Dedifferentiated amniotic fluid mesenchymal stem cell (primary cell): ENCODE measurements around the gene SLCO2A1.
A peak's percentile ranks its signal among the peaks of the same experiment; 100 is the strongest.

ENCODE experiments used
- DNase-seq: peaks from one replicate; pipeline ENCODE4 v3.0.0-alpha.2; 2016; ENCODE audit errors: extremely low spot score

The SLCO2A1 gene

DNA sequence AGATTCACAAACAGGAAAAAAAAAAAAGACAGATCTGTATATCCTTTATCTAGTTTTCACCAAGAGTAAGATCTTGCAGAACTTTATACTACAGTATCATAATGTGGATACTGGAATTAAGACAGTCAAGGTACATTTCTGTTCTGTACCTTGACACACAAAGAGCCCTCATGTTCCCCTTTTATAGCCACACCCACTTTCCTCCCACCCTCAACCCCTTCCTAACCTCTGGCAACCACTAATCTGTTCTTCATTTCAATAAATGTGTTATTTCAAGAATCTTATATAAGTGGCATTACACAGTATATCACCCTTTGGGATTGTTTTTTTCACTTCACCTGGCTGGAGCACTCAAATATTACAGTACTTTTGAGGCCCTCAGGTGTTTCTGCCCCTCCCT is 130.4 kb downstream of the SLCO2A1 start:
- DNase-seq: no peak

- DNase-seq: no peak
These were observed 132.2 kb downstream of the SLCO2A1 start for GRCh38 chr3:133897547-133897946.

- no peak for DNase-seq
These were observed 133.5 kb downstream of the SLCO2A1 start for GRCh38 chr3:133896002-133896761.

GRCh38 chr3:133895208-133896001 is 134.3 kb downstream of the SLCO2A1 start, which contains the start of gene RAB6B:
Gene RAB6B, minus strand, starts transcription at chr3:133895882. Its CDS starts 416 bp downstream, at chr3:133895466.
- DNase-seq: peak; percentile 31

DNA sequence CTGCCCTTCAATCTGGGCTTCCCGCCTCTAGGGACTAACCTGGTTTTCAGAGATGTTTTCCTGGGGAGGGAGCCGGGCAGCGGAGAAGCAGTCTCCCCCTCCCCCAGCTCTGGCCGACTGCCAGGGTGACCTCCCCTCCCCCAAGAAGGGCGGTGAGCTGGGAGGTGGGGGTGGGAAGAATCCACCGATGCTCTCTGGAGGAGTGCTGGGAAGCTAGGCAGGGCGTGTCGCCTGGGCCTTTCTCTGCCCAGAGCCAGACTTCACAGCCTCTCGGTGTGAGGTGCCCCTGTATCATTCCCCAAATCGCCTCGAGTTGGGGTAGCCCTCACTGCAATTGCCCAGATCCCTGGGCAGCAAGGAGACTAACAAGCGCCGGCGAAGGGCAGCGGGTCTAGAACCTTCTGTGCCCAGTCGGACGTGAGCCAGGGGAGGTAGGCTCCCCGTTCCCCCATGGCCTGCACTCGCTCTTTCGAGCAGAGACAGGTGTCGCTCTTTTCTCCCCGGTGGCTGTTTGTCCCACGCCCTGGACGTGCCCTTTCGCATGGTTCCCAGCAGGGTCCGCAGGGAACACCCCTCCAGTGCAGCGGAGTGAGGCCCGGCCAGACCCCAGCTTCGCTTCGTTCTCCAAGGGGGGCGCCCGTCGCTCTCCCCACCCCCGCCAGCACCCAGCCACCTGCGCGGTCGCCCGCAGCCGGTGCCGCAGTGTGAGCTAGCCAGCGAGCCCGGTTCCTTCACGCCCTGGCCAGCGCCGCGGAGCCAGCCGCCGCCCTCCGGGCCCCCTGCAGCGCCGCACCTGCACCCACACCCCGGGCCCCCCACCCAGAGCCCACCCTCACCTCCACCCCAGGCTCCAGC is 135.1 kb downstream of the SLCO2A1 start:
- DNase-seq: no peak

DNA sequence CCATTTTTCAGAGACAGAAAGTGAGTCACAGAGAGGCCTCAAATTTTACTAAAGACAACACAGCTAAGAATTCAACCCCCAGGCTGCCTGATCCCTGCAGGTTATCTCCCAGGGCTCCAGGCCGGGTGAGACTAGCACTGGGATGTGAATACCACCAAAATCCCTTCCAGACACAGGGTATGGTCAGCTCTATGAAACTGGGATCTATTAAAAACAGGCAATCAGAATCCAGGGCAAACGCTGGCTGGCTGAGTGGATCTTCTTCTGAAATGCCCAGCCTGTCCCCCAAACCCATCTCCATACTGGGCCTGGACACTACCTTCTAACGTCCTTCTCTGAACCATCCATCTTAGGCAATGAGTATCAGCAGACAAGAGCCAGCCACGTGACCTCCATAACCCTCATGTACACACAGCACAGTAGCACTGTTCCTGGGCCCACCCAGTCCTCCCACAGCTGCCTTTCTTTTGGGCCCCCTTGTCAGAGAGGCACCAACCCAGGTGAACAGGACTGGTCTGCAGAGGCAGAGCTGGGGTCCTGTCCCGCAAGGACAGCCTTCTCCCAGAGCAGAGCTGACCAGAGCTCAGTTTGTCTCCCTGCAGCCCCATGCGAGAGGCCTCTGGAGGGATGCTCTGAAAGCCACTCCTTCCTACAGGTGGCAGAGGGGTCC is 135.9 kb downstream of the SLCO2A1 start:
- no peak for DNase-seq

- DNase-seq: no peak
These were observed 137.0 kb downstream of the SLCO2A1 start for GRCh38 chr3:133892541-133893231.

DNA sequence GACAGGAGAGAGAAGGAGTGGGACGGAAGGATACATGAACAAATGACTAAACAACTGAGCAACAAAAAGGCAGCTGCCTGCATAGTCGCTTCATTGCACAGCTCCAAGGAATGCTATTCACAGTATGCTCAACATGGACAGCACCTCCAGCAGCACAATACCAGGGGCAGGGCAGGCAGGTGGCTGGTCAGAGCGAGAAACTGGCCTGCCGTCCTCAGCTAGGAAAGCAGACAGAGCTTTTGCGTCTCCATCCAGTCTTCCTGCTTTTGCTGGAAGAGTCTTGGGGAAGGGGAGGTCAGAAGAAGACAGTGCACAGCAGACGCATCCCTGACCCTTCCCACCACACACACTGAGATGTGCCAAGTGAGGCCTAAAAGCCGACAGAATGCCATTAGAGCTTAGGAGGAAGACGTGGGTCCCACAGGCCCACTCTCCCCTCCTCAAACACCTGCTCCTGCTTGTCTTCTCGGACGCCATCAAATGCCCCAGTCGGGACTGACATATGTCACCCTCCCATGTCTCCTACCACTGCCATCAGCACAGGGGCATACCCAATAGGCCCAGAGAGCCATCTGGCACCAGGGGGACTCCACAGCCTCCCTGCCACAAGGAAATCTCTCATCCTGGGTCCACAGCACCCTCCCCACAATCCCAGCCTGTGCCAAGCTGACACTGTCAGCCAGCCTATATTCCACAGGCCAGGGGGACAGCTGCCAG is 137.9 kb downstream of the SLCO2A1 start:
- no peak for DNase-seq

DNA sequence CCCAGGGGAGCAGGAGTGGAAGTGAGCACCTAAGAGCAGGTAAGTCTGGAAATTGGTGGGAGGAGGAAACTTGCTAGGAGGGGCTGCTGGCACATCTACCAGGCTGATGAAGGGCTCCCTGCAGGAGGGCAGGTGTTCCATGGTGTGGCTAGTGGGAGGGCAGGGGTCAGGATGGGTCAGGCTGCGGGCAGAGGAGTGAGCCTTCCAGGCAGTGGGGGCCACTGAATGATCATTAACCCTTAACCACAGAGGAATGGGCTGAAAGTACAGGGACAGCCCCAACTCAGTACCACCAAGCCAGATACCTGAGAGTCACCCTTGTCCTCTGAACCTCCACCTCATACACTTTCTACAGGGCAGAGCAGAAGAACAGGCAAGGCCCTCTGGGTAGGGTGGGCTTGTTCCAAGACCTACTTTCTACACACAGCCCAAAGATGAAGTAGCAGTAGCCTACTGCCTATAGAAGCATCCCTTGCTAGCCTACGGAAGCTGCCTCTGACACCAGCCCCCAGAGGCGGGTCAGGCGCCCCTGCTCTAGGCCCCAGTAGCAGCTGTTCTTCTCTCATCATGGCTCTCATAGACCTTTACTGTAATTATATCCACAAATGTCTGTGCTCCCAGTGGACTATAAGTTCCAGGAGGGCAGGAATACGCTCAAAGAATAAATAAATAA is 138.6 kb downstream of the SLCO2A1 start:
- no peak for DNase-seq

DNA sequence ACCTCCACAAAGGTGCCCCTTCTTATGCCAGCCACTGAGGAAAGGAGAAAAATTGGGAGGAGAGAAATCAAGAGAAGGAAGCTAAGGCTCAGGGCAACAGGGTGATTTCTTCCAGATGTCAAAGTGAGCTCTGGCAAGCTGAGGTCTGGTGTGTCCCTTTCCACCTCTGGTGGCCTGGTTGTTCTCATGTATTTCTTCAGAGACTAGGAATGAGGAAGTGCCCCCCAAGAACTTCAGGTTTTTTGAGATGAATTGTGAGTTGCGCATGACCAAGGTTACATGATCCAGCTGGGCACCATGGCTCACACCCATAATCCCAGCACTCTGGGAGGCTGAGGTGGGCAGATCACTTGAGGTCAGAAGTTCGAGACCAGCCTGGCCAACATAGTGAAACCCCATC is 139.7 kb downstream of the SLCO2A1 start:
- no peak for DNase-seq

GRCh38 chr3:133888726-133889340 is 140.9 kb downstream of the SLCO2A1 start:
- DNase-seq: no peak

DNA sequence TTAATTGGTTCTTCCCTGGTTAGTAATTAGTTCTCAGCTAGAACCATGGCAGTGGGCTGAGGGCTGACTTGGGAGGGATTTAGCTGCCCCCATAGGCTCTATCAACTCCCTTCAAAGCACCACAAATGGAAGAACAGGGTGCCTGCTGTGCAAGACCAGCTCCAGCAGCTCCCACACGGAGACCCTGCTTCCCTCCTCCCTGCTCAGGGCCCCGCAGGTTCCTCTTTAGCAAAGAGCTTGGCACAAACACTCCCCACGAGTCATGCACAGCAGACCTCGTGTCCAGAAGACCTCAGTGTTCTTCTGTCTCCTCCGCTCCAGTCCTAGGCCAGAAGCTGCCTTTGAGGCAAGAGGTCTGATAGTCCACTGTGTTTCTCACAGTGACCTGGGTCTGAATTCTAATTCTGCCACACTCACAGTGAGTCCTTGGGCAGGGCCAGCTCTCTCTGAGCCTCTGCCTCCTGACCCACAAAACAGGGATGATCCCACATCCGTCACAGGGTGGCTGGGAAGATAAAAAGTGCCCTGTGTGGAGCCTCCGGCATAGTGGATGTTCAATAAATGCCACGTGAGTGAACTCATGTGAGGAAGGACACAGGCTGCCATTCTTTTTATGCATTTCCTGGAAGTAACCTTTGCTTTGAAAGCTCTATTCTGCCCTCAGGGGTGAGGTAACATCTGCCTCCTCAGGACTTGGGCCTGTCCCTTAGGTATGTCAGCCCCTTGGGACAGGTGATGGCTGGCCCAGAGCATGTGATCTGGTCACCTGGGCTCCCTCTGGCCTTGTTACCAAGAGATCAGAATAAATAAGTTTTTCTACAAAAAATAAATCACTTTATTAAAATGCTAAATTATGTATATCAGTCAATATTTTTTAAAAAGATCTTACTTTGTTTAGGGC is 141.7 kb downstream of the SLCO2A1 start:
- no peak for DNase-seq

GRCh38 chr3:133887074-133887802 is 142.5 kb downstream of the SLCO2A1 start:
- DNase-seq: no peak

DNA sequence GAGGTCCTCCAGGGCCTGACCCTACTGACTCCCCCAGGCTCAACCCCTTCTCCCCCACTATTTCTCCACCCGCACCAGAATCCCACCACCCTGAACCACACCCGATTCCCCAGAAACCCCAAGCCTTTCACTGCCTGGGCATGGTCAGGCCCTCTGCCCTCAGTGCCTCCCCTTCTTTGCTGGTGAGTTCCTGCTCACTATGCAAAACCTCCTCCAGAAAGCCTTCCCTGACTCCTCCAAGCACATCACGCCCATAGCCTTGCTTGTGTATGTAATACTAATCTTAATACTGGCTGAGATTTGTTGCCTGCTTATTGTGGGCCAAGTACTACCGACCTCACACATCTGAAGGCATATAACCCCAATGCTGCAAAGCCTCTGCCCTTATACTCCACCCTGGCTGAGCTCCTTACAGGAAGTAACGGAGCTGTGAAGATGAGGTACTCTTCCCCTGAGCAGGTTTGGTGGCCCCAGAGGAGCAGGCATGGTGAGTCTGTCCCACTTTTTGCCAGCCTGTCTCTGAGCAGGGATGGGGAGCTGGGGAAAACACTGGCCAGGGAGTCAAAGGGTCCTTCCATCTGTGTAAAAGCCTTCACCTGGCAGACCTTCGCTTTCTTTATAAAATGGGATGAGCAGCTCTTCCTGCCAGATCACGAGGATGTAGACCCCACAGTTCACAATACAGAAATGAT is 143.5 kb downstream of the SLCO2A1 start:
- DNase-seq: no peak

GRCh38 chr3:133884887-133885711 is 144.6 kb downstream of the SLCO2A1 start:
- DNase-seq: no peak
